Neutrophil (primary cell): Measurements from ENCODE around the gene ATP8B3.

ENCODE experiments used
- H3K27ac ChIP-seq: fragments of 200-600 bp; sonication (generic); 2 replicates; pipeline ENCODE4 v1.5.1; 2016; ENCODE audit warnings: mild to moderate bottlenecking, moderate library complexity
- H3K27me3 ChIP-seq: fragments of 200-600 bp; sonication (generic); 2 replicates; pipeline ENCODE4 v1.6.0; 2016; ENCODE audit warnings: mild to moderate bottlenecking
- H3K36me3 ChIP-seq: fragments of 200-600 bp; sonication (generic); 2 replicates; pipeline ENCODE4 v1.5.1; 2017
- H3K4me1 ChIP-seq, 2 experiments: fragments of 200-600 bp in 1 of 2; sonication (generic) in 1 of 2; 1 replicate in 1 of 2; 2 replicates in 1 of 2; pipeline versions ENCODE4 v1.5.1 to v1.6.1; 2013 to 2016; ENCODE audit warnings: low read depth in 1 of 2, low read length in 1 of 2, mild to moderate bottlenecking in 1 of 2, moderate library complexity in 1 of 2; ENCODE audit not compliant: control insufficient read depth in 1 of 2, insufficient read depth in 1 of 2
- H3K4me3 ChIP-seq, 2 experiments: fragments of 200-600 bp in 1 of 2; sonication (generic) in 1 of 2; 1 replicate in 1 of 2; 2 replicates in 1 of 2; pipeline ENCODE4 v1.5.1; 2013 to 2016; ENCODE audit warnings: low read depth in 1 of 2, low read length in 1 of 2, mild to moderate bottlenecking in 1 of 2, moderate library complexity in 1 of 2
- H3K9me3 ChIP-seq: fragments of 200-600 bp; sonication (generic); 2 replicates; pipeline ENCODE4 v1.5.1; 2016
- CTCF ChIP-seq: fragments of 200-600 bp; sonication (generic); IDR thresholded peaks from 2 replicates; pipeline ENCODE4 v1.5.1; 2016; ENCODE audit warnings: antibody characterized with exemption

The ATP8B3 gene

GRCh38 chr19:1755467-1756171 lies 56.5 kb downstream of the ATP8B3 start:
- Histone ChIP-seq H3K9me3 (no peaks in the 10 kb centered on the region), H3K4me3 (no peak overlapping the region), H3K27me3 (peaks cover 97% of the 10 kb centered on the region), H3K36me3 (no peaks in the 10 kb centered on the region), H3K4me1 (peaks cover 13 to 19% of the 10 kb centered on the region in 2 experiments), H3K27ac (no peak overlapping the region)
- TF ChIP-seq CTCF, result no peak

GRCh38 chr19:1754636-1755466 lies 57.2 kb downstream of the ATP8B3 start:
- no peaks in the 10 kb centered on the region for H3K9me3 ChIP-seq
- H3K36me3 ChIP-seq, result no peaks in the 10 kb centered on the region
- H3K4me1 ChIP-seq, result peaks cover 13 to 19% of the 10 kb centered on the region in 2 experiments
- no peak overlapping the region for H3K27ac ChIP-seq
- TF ChIP-seq CTCF, result no peak
- H3K4me3 ChIP-seq, result peak overlapping the region in 1 of 2 experiments; percentile 2
- peaks cover 97% of the 10 kb centered on the region for H3K27me3 ChIP-seq

GRCh38 chr19:1754018-1754635 lies 57.9 kb downstream of the ATP8B3 start:
- H3K4me3 ChIP-seq, result no peak overlapping the region
- H3K27ac ChIP-seq, result no peak overlapping the region
- TF ChIP-seq CTCF, result no peak
- H3K4me1 ChIP-seq, result peaks cover 13 to 19% of the 10 kb centered on the region in 2 experiments
- peaks cover 97% of the 10 kb centered on the region for H3K27me3 ChIP-seq
- no peaks in the 10 kb centered on the region for H3K36me3 ChIP-seq
- no peaks in the 10 kb centered on the region for H3K9me3 ChIP-seq

GRCh38 chr19:1752757-1753728 lies 59.0 kb downstream of the ATP8B3 start, which contains the start of gene ONECUT3:
Gene ONECUT3, plus strand, starts transcription at chr19:1753506. Its CDS starts 157 bp downstream, at chr19:1753663.
- Histone ChIP-seq H3K27me3 (peaks cover 97% of the 10 kb centered on the region), H3K36me3 (no peaks in the 10 kb centered on the region), H3K9me3 (no peaks in the 10 kb centered on the region), H3K27ac (no peak within 1 kb of the TSS), H3K4me1 (peaks cover 13 to 24% of the 10 kb centered on the region in 2 experiments), H3K4me3 (no peak within 1 kb of the TSS)
- TF ChIP-seq CTCF, result no peak
